Tongue (tissue), 2 donors: ENCODE results near the gene P2RY6. TPM values are rescaled to one million over a fixed set of nuclear protein-coding genes. Genes with fewer than 3 reads are reported as not detected.

Source experiments
- DNase-seq: peaks from one replicate; pipeline ENCODE4 v3.0.0-alpha.2; 2015
- total RNA-seq: library from RNA; depleted of rRNA; stranded (reverse); fragments of >200 nt; gene quantifications from one replicate; pipeline ENCODE4 v1.2.3, GENCODE V29; 2014

The P2RY6 gene
- total RNA-seq, 1 donor from 2014 or later = 1.0 TPM

- DNase-seq = no peak
Measured at GRCh38 chr11:73337846-73338245, 65.7 kb downstream of the P2RY6 start.

DNA sequence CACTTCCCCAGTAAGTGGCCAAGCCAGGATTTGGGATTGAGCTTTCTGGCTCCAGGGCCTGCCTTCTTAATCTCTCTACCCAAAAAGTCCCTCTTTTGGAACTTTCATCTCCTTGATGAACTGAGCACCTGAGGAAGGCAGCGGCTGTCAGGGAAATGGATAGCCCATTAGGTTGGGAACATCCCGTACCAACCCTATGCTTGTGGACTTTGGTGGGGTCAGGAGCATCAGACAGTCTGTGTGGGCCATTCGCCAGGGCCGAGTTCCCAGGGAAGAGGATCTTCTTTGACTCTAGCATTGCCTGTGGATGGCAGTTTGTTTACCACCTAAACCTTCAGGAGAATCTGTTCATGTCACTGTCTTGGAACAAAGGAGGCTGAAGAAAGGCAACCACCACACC is 66.1 kb downstream of the P2RY6 start:
- no peak for DNase-seq

DNA sequence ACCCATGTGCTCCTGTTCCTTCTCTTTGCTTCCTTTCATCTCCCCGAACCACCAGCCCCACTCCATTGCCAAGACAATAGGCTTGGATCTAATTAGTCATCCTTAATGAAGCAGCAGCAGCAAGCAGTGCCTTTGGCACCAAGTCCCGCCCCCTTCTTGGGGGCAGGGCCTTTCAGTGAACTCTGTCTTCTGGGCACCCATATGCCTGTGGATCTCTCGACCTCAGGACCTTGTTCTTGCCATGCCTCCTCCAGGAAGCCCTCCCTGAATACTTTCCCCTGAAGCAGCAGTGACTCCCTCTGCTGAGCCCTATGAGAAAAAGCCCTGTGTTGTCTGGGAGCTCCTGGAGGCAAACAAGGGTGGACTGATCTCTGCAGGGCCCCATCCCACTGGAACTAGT is 68.0 kb downstream of the P2RY6 start:
- no peak for DNase-seq

DNA sequence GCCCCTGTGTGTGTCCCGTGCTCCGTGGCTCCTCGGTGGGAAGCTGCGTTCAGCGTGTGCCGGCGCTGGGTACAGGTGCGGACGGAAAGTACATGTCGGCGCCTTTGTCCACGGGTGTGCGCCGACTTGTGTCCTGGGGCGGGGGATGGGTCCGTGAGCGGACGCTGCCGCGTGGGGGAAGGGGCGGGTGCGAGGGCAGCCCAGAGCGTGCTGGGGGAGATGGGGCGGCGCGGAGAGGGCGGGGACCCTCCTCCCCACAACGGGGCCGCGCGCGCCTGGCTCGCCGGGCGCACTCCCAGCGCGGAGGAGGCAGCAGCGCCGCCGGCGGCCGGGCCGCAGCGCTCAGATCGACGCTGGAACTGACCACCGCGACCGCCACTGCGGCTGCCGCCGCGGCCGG is 70.5 kb downstream of the P2RY6 start:
- no peak for DNase-seq

- no peak for DNase-seq
Measured at GRCh38 chr11:73343076-73343873, 71.1 kb downstream of the P2RY6 start.

DNA sequence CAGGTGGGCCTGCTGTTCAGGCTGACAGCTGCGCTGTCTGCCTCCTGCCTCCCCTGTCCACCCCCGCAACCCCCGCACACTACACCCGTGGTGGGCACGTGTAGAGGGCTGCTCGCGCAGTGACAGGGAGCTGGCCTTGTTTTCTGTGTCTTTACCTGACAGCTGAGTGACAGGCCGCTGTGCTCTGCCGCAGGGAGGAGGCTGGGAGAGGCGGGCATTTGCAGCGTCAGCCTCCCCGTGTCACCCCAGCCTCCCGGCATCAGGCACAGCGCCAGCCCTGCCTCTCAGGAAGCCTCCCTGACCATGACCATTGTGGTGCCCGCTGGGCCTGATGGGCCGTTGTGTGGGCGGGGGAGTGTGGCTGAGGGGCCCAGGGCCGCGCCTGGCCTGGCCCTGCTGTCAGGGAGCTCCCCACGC is 72.1 kb downstream of the P2RY6 start:
- peak; percentile 35 for DNase-seq

GRCh38 chr11:73345481-73346160 is 73.5 kb downstream of the P2RY6 start:
- no peak for DNase-seq

- no peak for DNase-seq
Measured at GRCh38 chr11:73346186-73346935, 74.2 kb downstream of the P2RY6 start.

DNA sequence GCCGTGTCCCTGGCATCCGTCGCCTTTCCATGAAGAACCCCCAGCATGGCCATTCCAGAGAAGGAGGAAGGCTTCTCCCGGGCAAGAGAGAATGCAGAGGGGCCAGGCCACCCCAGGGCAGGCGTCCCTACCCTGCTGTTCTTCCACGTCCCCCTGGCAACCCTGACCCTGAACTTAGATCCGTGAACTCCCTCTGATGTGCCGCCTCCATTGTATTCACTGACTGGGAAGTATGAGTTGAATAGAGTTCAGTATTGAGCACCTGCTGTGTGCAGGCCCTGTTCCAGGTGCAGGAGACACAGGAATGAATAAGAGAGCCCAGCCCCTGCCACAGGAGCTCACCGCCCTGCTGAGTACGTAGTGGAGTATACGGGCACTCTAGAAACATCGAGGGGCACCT is 74.9 kb downstream of the P2RY6 start:
- no peak for DNase-seq

Other genes starting within 250 kb of the P2RY6 start
- 26.3 TPM for gene FCHSD2, start 130.0 kb upstream of the P2RY6 start, total RNA-seq
- 25.6 TPM for gene P2RY2, start 54.1 kb upstream of the P2RY6 start, total RNA-seq
- 33.0 TPM for gene ARHGEF17, start 35.9 kb downstream of the P2RY6 start, total RNA-seq
- 5.8 TPM for gene RELT, start 104.1 kb downstream of the P2RY6 start, total RNA-seq